HG03108 (cell line): ENCODE measurements around the gene MYL7.
A peak's percentile ranks its signal among the peaks of the same experiment; 100 is the strongest.
"Not testable (repeated sequence)": the region's sequence is repeated elsewhere in the genome, so short reads cannot be mapped to it uniquely, and the experiment has no call there.

Experiments
- ATAC-seq: cut with Tn5 transposase; IDR thresholded peaks from one replicate; pipeline ENCODE4 v1.9.1; 2021; ENCODE audit warnings: moderate library complexity; ENCODE audit not compliant: unreplicated experiment

Gene MYL7

DNA sequence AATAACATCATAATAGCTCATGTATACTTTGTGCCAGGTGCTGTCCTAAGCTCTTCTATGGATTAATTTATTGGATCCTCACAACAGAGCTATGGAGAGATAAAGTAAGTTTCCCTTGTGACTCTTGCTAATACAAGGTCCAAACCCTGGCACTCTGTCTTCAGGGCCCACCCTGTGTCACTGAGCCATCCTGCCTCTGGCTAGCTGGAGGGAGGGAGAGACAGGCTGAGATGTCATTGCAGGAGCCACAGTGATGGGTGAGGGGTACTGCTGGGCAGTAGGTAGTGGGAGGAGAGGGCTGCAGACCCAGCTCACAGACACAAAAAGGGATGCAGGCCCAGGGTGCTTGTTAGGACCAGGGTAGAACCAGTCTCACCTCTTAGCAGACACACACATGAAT is 31.2 kb upstream of the MYL7 start:
- ATAC-seq = no peak

DNA sequence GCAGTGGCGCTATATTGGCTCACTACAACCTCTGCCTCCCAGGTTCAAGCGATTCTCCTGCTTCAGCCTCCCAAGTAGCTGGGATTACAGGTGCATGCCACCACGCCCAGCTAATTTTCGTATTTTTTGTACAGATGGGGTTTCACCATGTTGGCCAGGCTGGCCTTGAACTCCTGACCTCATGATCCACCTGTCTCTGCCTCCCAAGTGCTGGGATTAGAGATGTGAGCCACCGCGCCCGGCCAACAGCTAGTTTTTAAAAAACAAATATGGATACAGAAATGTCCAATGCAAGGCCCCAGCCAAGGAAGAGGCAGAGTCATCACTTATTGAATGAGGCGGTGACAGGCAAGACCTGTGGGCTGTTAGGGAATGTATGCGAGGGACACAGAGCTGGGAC is 30.8 kb upstream of the MYL7 start:
- ATAC-seq = not testable (repeated sequence)

DNA sequence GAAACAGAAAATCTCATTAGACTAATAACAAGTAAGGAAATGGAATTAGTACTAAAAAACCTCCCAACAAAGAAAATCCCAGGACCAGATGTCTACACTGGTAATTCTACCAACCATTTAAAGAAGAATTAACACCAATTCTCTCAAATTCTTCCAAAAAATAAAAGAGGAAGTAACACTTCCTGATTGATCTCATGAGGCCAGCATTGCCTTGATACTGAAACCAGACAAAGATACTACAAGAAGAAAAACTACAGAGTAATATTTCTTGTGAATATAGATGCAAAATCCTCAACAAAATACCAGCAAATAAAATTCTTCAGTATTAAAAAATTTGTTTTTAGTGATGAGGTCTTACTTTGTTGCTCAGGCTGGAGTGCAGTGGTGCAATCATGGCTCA is 26.8 kb upstream of the MYL7 start:
- peak; percentile 49 for ATAC-seq

DNA sequence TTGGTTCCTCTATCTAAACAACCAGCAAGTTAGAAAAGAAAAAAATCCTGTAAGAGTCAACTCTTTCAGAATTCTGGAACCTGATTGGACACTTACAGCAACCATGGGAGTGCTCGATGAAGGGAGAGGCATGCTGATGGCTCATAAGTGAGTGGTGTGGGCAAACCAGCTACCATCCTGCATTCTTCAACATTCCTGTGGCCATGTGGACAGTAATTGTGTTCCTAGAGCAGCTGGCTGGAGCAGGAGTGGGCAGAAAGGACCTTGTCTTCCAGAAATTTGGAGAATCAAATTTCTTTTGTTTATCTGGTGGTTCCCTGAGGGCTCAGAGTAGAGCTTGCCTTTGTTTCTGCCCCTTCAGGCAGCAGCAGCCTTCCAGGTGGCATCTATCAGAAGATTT is 22.5 kb upstream of the MYL7 start:
- ATAC-seq = no peak

DNA sequence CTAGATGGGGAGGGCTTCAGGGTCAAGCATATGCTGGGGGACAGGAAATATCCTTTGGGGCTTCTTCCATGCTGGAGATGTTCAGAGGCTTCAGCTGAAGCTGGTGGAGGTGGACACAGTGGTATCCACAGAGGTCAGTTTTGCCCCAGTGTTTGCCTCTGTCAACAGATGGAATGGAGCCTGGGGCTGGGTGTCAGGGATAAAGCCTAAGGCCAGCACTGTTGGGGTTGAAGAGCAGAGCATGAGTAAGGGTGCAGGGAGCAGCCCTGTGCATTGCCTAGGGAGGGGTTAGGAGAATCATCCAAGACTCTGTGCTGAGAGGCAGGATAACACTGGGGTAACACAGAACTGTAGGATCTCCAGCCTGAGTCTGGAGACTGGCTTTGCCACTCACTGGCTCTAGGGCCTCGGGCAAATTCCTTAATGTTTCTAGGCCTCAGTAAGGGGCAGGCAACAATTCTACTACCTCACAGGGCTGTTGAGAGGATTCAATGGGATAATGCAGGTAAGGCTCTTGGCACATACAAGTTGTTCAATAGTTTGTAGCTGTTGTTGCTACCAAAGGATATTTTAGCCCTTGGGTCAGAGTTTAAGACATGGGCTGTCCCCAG is 21.8 kb upstream of the MYL7 start:
- ATAC-seq = no peak

DNA sequence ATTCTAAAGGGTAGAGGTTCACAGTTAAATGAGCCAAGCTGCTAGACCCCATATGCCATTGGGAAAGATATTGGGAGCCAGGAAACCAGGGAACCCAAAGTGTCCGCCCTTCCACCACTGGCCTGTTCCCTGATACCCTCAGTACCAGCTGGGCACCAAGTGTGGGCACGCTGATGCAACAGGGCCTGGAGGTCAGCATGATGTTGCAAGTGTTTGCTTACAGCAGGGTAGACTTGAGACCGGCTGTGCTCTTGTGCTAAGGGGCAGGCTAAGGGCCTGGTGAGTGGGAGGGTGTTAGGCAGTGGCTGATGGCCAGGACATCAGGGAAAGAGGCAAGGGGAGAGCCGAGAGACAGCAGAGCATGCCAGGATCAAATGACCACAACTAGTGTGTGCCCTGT is 21.0 kb upstream of the MYL7 start:
- no peak for ATAC-seq

DNA sequence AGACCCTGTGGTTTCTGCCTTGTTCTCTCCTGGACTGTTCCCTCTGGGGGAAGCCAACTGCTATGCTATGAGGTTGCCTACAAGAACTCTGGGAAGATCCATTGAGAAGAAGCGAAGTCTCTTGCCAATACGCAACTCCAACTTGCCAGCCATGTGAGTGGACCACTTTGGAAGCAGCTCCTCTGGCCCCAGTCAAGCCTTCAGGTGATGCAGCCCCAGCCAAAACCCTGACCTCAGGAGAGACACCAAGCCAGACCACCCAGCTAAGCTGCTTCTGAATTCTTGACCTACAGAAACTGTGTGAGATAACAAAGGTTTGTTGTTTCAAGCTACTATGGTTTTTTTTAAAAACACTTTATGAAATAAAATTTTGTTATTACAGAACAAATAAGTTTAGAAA is 20.2 kb upstream of the MYL7 start:
- no peak for ATAC-seq

DNA sequence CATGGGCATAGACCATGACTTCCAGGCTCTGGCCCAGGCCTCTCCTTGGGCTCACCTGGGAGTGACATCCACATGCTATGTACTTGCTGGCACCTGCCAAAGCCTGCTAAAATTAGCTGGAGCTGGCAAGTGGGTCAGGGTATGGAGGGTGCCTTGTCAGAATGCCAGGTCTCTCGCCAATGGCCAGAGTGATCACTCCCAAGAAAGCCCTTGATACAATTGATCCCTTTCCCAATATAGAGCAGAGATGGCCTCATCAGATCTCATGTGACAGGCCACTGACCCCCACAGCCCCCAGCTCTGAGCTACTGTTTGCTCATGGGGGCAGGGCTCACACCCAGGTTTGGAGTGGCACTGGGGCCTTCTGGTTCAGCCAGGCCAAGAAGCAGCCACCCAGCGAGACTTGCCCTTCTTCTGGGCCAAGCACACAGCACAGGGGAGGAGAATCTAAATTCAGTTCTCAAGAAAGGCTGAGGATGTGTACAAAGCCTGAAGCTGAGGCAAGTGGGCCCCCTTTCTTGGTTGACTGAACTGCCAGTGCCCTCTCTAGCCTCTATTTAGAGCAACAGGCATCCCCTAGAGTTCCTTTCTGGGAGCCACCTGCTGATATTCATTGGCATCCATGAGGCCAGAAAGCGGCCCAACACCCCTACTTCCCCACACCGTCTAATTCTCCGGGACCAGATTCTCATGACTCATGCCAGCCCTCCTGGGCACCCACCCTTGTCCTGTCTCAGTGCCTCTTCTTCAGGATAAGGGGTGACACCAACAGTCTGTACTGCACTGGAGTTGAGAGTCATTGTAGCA is 18.9 kb upstream of the MYL7 start:
- no peak for ATAC-seq

DNA sequence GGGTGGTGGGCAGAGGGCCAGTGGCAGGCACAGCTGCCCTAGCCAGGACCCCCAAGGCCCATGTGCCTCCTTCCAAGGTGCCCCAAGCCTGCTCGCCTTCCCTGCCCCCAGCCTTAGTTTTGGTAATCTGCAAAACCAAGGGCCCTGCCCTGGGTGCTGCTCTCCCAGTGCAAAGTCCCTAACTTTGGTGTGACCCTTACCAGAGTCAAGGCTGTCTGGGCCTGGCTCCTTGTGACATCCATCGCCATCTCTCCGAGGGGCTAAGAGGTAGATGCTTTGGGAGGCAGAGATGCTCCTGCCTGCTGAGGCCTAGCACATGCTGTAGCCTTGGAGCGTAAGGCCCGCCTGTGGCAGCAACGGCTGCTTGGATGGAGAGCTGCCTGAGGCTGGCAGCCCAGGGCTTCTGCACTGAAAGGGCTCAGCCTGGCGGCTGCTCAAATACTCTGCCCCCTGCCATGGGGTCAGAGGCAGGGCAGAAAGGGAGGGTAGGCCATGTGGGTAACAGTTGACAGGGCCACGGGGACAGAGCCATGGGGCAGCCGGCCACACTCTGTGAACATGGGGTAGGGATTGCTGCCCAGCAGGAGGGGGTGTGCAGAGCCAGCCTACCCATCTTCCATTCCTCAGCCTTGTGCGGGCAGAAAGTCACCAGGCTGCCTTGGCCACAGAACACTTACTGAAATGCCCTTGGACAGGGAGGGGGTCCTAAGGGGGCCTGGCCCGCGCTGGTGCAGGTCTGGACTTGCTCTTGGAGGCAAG is 17.9 kb upstream of the MYL7 start:
- no peak for ATAC-seq

DNA sequence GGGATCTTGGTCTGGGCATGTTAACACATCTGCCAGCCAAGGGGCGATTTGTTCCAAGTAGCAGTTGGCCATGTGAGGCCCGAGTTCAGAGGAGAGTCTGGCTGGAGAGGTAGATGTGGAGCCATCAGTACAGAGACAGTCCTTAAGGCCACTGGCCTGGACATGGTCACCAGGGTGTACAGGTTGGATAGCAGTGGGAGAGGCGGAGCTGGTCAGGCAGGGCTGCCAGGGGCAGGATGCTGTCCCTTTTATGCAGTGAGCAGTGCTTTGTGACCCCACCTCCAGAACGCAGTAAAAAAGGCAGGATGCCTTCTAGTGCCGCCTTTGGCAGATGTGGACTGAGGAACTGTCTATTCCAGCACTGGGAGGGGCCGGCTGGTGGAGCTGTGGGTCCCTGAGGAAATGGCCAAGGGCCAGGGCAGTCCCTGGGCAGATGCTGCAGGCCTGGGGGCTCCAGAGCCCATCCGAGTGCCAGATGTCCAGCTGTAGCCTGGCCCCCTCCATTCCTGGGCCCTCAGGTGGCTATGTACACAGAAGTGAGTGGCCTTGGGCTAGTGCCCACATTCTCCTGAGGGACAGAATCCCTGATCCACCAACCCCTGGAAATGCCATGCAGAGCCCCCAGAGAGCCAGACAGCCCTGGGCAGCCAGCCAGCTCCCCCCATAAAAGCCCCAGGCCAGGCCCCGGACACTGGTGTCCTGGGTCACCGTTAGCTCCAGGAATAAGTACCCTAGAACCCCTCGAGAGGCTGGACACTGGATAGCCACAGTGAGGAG is 17.2 kb upstream of the MYL7 start:
- ATAC-seq = no peak

DNA sequence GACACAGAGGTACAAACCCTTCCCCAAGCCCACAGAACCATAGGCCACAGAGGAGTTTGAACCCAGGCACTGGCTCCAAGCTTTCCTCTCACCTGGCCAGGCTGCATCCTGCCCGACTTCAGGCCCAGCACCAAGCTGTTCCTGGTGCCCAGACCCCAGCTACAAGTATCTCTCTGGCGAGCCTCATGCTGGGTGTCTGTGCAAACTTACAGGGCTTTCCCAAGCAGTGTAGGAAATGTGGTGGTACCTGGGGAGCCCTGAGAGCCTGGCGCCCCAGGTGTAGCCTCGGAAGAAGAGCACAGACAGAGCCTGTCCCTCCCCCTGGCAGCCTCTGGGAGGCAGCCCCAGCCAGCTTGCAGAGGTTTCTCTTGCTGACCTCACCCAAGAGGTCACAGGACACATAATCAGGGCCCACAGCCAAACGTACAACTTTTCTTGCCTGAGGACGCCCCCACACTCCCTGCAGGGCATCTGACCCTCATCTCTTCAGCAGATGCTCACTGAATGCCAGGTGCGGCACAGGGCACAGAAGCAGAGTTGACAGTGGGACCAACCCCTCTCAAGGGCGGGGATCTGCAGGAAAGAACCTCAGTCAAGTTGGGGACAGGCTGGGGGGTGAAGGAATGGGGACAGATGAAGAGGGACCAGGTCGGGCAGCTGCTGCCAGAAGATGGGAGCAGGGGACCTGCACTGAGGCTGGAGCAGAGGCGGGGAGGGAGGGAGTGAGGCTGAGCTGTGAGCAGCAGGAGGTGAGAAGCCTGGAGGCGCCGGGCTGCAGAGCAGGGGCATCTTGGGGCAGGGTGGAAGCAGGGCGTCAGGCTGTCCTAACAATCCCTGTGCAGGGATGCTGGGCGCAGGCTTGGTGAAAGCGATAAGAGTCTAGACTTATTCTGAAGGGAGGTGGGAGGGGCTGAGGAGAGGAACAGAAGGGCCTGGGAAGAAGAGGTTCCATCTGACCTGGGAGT is 16.3 kb upstream of the MYL7 start:
- no peak for ATAC-seq

DNA sequence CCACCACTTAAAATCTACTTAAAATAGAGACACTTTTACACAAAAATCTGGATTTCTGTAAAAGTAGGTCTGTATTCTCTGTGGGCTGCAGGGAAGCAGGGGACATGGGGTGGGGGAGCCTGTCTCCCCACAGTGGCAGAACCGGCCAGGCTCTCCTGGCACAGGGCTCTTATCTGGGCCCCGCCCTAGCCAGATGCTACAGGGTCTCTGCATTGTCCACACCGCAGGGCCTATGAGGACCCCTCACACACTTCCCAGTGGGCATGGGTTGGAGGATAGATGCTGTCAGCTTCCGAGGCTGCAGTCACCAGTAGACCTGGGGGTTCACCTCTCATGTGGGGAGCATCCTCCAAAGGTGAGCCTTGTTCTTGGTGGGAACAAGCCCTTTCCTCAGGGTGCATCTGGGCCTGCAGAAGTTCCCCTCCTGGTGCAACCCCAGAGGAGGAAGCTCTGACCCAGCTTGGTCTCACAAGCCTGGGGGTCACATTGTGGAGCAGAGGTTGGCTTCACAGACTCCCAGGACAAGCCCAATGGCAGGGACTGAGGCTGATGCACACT is 15.4 kb upstream of the MYL7 start:
- ATAC-seq = no peak

DNA sequence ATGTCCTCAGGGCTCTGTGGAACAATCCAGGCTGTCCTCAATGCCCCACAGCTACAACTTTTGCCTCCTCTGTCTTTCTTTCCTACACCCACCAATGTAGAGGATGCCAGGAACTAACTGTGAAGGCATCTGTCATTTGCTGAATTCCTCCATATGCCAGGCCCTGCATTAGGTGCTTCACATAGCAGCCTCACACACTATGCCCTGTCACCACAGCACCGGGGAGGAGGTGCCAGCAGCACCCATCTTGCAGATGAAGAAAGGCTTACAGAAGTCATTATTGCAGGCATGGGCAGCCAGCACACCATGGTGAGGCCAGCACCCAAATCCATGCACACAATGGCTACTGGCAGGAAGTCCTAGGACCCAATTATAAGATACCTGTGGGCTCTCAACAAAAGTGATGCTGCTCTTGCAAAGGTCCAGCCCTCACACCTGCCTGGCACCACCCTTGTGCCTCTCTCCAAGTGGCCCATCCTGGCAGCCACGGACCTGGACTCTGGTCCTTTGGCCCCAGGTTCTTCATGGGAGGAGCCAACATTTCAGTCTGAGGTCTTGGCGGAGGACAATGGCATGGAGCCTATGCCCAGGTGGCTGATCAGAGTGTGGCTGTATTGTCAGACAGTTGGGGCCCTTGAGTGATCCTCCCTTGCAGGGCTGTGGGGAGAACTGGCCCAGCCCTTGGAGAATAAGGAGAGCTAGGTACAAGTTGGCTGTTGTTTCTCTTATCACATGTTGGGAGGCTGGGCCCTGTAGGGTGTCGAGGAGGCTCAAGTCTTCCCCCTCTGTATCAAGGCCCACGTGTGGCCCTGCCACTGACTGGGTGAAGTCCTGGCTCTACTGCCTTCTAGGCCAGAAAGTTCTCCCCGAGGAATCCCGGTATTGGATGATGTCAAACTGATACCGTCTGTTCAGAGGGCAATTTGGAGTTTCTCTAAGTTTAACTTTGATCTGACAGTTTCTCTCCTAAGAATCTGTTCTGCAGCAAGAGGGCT is 14.4 kb upstream of the MYL7 start:
- no peak for ATAC-seq

DNA sequence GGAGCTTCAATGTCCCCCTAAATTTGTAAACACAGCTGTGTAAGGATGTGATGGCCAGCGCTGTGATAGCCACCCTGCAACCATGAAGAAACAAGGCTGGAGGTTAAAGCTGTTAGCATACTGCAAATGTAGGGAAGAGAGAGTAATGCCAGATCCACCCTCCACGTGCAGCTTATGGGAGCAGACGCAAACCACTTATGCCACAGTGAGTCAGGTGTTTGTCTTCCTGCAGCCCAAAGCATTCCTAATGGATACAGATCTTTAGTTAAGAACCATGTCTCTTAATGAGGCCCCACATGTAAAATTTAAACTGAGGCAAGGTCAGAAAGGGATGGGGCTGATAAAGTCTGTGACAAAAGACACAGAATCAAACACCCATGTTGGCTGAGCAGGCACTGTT is 13.6 kb upstream of the MYL7 start:
- ATAC-seq = no peak

DNA sequence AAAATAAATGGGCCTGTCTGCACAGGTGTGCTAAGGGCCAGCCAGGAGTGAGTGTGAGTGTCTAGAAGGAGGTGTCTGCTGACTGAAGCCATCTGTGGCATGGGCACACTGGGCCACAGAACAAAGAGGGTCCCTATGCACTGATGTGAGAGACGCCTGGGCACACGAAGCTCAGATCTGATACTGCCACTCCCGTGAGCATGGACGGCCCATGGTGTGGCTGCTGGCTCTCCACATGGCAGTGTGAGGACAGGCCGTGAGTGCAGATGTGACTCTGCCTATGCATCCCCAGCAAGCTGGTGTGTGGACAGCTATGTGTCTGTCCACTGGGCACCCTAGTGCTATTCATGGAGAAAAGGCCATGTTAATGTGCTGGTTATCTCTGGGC is 12.8 kb upstream of the MYL7 start:
- ATAC-seq = no peak

DNA sequence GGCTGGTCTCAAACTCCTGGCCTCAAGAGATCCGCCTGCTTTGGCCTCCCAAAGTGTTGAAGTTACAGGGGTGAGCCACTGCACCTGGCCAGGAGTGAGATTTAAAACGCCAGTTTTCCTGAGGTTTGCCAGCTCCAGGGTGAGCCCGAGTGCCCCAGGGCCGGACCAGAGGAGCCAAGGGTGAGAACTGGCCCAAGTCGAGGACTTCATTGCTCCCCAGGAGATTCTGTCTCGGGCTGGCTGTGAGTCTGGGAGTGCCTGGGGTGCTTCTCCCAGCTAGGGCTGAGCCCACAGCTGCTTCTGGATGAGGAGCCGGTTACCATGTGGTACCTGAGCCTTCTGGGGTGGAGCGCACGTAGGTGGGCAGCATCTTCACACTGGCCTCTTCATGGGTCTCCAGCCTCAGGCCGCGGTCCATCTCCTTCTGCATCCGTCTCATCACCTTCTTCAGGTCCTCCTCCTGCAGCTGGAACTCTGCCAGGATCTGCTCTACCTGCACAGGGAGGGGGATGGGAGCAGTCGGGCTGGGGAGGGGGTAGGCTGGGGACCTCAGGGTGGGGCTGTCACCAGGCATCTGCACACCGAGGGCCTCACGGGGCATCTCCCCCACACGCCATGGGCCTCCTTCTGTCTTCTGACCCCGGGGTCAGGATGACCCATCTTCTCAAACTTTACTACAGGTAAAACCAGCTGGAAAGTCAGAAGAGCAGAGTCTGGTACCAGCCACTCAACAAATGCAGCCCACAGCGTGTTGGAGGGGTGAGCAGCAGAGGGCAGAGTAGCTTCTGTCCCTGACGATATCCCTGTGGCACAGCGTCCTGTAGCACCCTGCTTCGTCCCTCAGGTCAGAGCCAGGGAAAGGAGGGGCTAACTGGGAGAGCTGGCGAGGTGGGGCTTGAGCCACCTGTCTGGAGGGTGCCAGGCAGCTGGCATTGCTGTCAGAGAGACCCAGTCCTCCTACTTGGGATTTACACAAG is 12.1 kb upstream of the MYL7 start:
- no peak for ATAC-seq

DNA sequence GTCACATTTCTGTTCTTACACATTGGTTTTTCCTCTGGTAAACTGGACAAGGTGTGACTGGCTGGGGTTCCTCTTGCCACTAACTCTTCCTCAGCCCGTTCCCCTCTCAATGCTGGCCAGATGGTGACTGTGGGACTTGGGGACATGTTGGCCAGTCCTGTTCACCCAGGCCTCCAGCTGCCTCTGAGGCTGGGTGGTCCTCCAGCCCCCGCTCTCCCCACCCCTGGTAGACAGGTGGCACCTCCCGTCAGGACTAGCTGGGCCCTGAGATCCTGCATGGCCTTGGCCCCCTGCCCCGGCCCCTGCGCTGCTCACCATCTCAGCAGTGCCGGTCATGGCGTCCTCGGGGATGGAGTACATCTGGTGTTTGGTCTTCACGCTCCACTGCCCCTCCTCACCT is 10.8 kb upstream of the MYL7 start:
- ATAC-seq = no peak
